H1 (cell line): ENCODE measurements around the gene WASF3. TPM values are rescaled to one million over a fixed set of nuclear protein-coding genes. Genes with fewer than 3 reads are reported as not detected.

Experiments
- ASH2L ChIP-seq: fragments of 200-600, 300-600 bp; sonication (generic); IDR thresholded peaks from one replicate; pipeline ENCODE4 v1.7.1; 2017; ENCODE audit warnings: low read length
- BACH1 ChIP-seq: IDR thresholded peaks from 2 replicates; pipeline ENCODE4 v1.6.1; 2012; ENCODE audit warnings: low read length, improper control_type of control experiment
- CHD1 ChIP-seq: IDR thresholded peaks from 2 replicates; pipeline ENCODE4 v1.6.1; 2012; ENCODE audit warnings: low read depth, low read length, improper control_type of control experiment
- CREB1 ChIP-seq: IDR thresholded peaks from 2 replicates; pipeline ENCODE4 v1.6.1; 2012; ENCODE audit warnings: inconsistent platforms
- JUN ChIP-seq: IDR thresholded peaks from 2 replicates; pipeline ENCODE4 v1.6.1; 2011; ENCODE audit warnings: low read depth, mild to moderate bottlenecking, improper control_type of control experiment, low read length
- JUND ChIP-seq: IDR thresholded peaks from 2 replicates; pipeline ENCODE4 v1.6.1; 2011; ENCODE audit warnings: mild to moderate bottlenecking, improper control_type of control experiment, low read length
- POLR2AphosphoS5 ChIP-seq: IDR thresholded peaks from 2 replicates; pipeline ENCODE4 v1.6.1; 2011; ENCODE audit warnings: low read depth, low read length
- TCF12 ChIP-seq: IDR thresholded peaks from 2 replicates; pipeline ENCODE4 v1.6.1; 2011; ENCODE audit warnings: low read depth, mild to moderate bottlenecking, low read length
- polyA plus RNA-seq, 7 experiments: library from polyadenylated mRNA; depleted of rRNA in 3 of 7; stranded (reverse) in 5 of 7; unstranded in 2 of 7; fragments of >200 nt in 5 of 7; fragments of 200-250 nt in 2 of 7; gene quantifications; 1 replicate in 5 of 7; 2 replicates in 1 of 7; 4 replicates in 1 of 7; pipeline versions ENCODE4 v1.2.1 to v1.2.3, GENCODE V29; 2011 to 2013; ENCODE audit warnings: missing spikeins in 2 of 7, mixed read lengths in 2 of 7
- total RNA-seq: library from RNA; stranded (reverse); fragmentation: NEBNext Ultra II Directional; extraction: Animal tissue kit (Norgen Biotek cat#: 25700); gene quantifications from 2 replicates; pipeline ENCODE4 v1.2.1, GENCODE V29; 2021
- TF ChIP-seq, protein P1 (sequence below): fragments of 300-600 bp; sonication (generic); IDR thresholded peaks from 2 replicates; pipeline ENCODE4 v1.7.1; 2012; ENCODE audit warnings: low read length, moderate library complexity, mild to moderate bottlenecking, inconsistent platforms; ENCODE audit not compliant: insufficient replicate concordance
- TF ChIP-seq, protein P2 (sequence below), 3 experiments: IDR thresholded peaks; 1 replicate in 2 of 3; 2 replicates in 1 of 3; pipeline versions ENCODE4 v1.5.1 to v1.6.1; 2011; ENCODE audit warnings: low read length in 3 of 3, mild to moderate bottlenecking in 3 of 3, inconsistent platforms in 2 of 3, low read depth in 1 of 3, moderate library complexity in 1 of 3; ENCODE audit not compliant: insufficient read depth in 1 of 3; ENCODE audit errors: control extremely low read depth in 1 of 3

Gene WASF3
- total and polyA plus RNA-seq, 2 of the 8 experiments (the other 6 are each of a cell fraction or from before 2014, with no cell fraction given): 18.7 to 39.8 TPM

DNA sequence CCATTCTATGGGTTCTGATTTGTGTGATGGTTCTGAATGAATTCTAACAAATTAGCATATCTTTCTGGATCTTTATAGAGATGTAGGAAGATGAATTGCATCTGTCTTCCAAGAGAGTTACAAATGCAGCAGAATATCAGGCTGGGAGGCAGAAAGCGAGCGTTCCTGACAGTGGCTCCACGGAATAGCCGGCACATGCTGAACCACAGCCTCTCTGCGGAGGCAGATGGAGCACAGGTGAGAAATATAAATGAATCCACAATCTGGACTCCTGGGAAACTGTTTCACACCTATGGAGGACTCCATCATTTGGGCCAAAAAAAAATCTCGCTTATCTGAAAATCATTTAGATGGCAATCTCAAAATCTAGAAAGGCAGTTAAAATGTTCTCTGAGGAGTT, 34.5 kb upstream of the WASF3 start (continued):
- TF ChIP-seq, protein P1, sequence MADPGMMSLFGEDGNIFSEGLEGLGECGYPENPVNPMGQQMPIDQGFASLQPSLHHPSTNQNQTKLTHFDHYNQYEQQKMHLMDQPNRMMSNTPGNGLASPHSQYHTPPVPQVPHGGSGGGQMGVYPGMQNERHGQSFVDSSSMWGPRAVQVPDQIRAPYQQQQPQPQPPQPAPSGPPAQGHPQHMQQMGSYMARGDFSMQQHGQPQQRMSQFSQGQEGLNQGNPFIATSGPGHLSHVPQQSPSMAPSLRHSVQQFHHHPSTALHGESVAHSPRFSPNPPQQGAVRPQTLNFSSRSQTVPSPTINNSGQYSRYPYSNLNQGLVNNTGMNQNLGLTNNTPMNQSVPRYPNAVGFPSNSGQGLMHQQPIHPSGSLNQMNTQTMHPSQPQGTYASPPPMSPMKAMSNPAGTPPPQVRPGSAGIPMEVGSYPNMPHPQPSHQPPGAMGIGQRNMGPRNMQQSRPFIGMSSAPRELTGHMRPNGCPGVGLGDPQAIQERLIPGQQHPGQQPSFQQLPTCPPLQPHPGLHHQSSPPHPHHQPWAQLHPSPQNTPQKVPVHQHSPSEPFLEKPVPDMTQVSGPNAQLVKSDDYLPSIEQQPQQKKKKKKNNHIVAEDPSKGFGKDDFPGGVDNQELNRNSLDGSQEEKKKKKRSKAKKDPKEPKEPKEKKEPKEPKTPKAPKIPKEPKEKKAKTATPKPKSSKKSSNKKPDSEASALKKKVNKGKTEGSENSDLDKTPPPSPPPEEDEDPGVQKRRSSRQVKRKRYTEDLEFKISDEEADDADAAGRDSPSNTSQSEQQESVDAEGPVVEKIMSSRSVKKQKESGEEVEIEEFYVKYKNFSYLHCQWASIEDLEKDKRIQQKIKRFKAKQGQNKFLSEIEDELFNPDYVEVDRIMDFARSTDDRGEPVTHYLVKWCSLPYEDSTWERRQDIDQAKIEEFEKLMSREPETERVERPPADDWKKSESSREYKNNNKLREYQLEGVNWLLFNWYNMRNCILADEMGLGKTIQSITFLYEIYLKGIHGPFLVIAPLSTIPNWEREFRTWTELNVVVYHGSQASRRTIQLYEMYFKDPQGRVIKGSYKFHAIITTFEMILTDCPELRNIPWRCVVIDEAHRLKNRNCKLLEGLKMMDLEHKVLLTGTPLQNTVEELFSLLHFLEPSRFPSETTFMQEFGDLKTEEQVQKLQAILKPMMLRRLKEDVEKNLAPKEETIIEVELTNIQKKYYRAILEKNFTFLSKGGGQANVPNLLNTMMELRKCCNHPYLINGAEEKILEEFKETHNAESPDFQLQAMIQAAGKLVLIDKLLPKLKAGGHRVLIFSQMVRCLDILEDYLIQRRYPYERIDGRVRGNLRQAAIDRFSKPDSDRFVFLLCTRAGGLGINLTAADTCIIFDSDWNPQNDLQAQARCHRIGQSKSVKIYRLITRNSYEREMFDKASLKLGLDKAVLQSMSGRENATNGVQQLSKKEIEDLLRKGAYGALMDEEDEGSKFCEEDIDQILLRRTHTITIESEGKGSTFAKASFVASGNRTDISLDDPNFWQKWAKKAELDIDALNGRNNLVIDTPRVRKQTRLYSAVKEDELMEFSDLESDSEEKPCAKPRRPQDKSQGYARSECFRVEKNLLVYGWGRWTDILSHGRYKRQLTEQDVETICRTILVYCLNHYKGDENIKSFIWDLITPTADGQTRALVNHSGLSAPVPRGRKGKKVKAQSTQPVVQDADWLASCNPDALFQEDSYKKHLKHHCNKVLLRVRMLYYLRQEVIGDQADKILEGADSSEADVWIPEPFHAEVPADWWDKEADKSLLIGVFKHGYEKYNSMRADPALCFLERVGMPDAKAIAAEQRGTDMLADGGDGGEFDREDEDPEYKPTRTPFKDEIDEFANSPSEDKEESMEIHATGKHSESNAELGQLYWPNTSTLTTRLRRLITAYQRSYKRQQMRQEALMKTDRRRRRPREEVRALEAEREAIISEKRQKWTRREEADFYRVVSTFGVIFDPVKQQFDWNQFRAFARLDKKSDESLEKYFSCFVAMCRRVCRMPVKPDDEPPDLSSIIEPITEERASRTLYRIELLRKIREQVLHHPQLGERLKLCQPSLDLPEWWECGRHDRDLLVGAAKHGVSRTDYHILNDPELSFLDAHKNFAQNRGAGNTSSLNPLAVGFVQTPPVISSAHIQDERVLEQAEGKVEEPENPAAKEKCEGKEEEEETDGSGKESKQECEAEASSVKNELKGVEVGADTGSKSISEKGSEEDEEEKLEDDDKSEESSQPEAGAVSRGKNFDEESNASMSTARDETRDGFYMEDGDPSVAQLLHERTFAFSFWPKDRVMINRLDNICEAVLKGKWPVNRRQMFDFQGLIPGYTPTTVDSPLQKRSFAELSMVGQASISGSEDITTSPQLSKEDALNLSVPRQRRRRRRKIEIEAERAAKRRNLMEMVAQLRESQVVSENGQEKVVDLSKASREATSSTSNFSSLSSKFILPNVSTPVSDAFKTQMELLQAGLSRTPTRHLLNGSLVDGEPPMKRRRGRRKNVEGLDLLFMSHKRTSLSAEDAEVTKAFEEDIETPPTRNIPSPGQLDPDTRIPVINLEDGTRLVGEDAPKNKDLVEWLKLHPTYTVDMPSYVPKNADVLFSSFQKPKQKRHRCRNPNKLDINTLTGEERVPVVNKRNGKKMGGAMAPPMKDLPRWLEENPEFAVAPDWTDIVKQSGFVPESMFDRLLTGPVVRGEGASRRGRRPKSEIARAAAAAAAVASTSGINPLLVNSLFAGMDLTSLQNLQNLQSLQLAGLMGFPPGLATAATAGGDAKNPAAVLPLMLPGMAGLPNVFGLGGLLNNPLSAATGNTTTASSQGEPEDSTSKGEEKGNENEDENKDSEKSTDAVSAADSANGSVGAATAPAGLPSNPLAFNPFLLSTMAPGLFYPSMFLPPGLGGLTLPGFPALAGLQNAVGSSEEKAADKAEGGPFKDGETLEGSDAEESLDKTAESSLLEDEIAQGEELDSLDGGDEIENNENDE: no peak
- TF ChIP-seq ASH2L (no peak), CREB1 (no peak), JUND (no peak), CHD1 (no peak), JUN (no peak), TCF12 (no peak), BACH1 (no peak), POLR2AphosphoS5 (no peak)
- TF ChIP-seq, protein P2, sequence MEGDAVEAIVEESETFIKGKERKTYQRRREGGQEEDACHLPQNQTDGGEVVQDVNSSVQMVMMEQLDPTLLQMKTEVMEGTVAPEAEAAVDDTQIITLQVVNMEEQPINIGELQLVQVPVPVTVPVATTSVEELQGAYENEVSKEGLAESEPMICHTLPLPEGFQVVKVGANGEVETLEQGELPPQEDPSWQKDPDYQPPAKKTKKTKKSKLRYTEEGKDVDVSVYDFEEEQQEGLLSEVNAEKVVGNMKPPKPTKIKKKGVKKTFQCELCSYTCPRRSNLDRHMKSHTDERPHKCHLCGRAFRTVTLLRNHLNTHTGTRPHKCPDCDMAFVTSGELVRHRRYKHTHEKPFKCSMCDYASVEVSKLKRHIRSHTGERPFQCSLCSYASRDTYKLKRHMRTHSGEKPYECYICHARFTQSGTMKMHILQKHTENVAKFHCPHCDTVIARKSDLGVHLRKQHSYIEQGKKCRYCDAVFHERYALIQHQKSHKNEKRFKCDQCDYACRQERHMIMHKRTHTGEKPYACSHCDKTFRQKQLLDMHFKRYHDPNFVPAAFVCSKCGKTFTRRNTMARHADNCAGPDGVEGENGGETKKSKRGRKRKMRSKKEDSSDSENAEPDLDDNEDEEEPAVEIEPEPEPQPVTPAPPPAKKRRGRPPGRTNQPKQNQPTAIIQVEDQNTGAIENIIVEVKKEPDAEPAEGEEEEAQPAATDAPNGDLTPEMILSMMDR (IDR thresholded peaks at IDR 0.05; ENCODE audit: control extremely low read depth in 1 of 3, insufficient read depth in 1 of 3, low read depth in 1 of 3, low read length in 3 of 3): no peak
- TF ChIP-seq, all 59 proteins: peak for 0
